Activated T-cell treated with anti-CD3 and anti-CD28 coated beads, Interleukin-2, amount 50 U/mL, for 72 hours (primary cell): ENCODE measurements around the gene TCF4. TPM values are rescaled to one million over a fixed set of nuclear protein-coding genes. Genes with fewer than 3 reads are reported as not detected.

Experiments
- ATAC-seq, 2 donors: fragments of 150-1000 bp; cut with Tn5 transposase; replicated peaks in 1 of 2; 2 replicates each; pipeline ENCODE4 v1.10.0; 2021; ENCODE audit warnings: moderate library complexity in 2 of 2, mild to moderate bottlenecking in 1 of 2
- DNase-seq, 2 donors: peaks; one replicate each; pipeline ENCODE4 v3.0.0; 2021 to 2022; ENCODE audit warnings: mixed read lengths in 1 of 2
- H3K27ac Mint-ChIP-seq: one replicate; pipeline ENCODE4 v1.8.0; 2022; ENCODE audit warnings: mild to moderate bottlenecking, moderate library complexity, mixed read lengths
- H3K27me3 Mint-ChIP-seq: one replicate; pipeline ENCODE4 v1.8.0; 2022; ENCODE audit warnings: low read depth, mixed read lengths
- H3K36me3 Mint-ChIP-seq, 2 donors: one replicate each; pipeline ENCODE4 v1.8.0; 2022; ENCODE audit warnings: mixed read lengths in 2 of 2, mild to moderate bottlenecking in 1 of 2; ENCODE audit not compliant: insufficient read depth in 2 of 2
- H3K4me1 Mint-ChIP-seq: one replicate; pipeline ENCODE4 v1.8.0; 2022; ENCODE audit warnings: low read depth, mixed read lengths
- H3K4me3 Mint-ChIP-seq, 2 donors: one replicate each; pipeline ENCODE4 v1.8.0; 2022; ENCODE audit warnings: mild to moderate bottlenecking in 2 of 2, mixed read lengths in 2 of 2, moderate library complexity in 2 of 2
- H3K9me3 Mint-ChIP-seq, 2 donors: one replicate each; pipeline ENCODE4 v1.8.0; 2022; ENCODE audit warnings: mixed read lengths in 2 of 2
- total RNA-seq, 2 donors: library from RNA; stranded (reverse); gene quantifications; one replicate each; pipeline ENCODE4 v1.2.3, GENCODE V29; 2022

Gene TCF4
- total RNA-seq, 2 donors from 2014 or later, result 1.8 to 2.4 TPM

GRCh38 chr18:55227771-55228170 lies 360.2 kb downstream of the TCF4 start:
- no peaks in the 10 kb centered on the region for H3K4me1 Mint-ChIP-seq
- no peak for DNase-seq
- H3K36me3 Mint-ChIP-seq, result no peaks in the 10 kb centered on the region
- H3K9me3 Mint-ChIP-seq, result no peaks in the 10 kb centered on the region
- ATAC-seq, result no peak
- no peak overlapping the region for H3K4me3 Mint-ChIP-seq
- no peak overlapping the region for H3K27ac Mint-ChIP-seq
- H3K27me3 Mint-ChIP-seq, result no peaks in the 10 kb centered on the region

GRCh38 chr18:55226044-55226443 lies 361.9 kb downstream of the TCF4 start:
- ATAC-seq, result no peak
- Mint-ChIP-seq H3K4me3 (no peak overlapping the region), H3K36me3 (no peaks in the 10 kb centered on the region), H3K4me1 (no peaks in the 10 kb centered on the region), H3K9me3 (no peaks in the 10 kb centered on the region), H3K27me3 (no peaks in the 10 kb centered on the region), H3K27ac (no peak overlapping the region)
- DNase-seq, result no peak

GRCh38 chr18:55224086-55224625 lies 363.8 kb downstream of the TCF4 start:
- H3K36me3 Mint-ChIP-seq, result no peaks in the 10 kb centered on the region
- H3K4me3 Mint-ChIP-seq, result no peak overlapping the region
- no peaks in the 10 kb centered on the region for H3K9me3 Mint-ChIP-seq
- ATAC-seq (no peak), DNase-seq (no peak)
- no peaks in the 10 kb centered on the region for H3K4me1 Mint-ChIP-seq
- H3K27ac Mint-ChIP-seq, result no peak overlapping the region
- H3K27me3 Mint-ChIP-seq, result no peaks in the 10 kb centered on the region

- Mint-ChIP-seq H3K4me1 (no peaks in the 10 kb centered on the region), H3K27me3 (peaks cover 7% of the 10 kb centered on the region), H3K36me3 (no peaks in the 10 kb centered on the region), H3K27ac (no peak overlapping the region), H3K9me3 (no peaks in the 10 kb centered on the region), H3K4me3 (no peak overlapping the region)
- DNase-seq, result no peak
- ATAC-seq, result no peak
Observed at GRCh38 chr18:55221622-55222021, 366.4 kb downstream of the TCF4 start.

- H3K4me1 Mint-ChIP-seq, result no peaks in the 10 kb centered on the region
- ATAC-seq (no peak), DNase-seq (no peak)
- H3K27me3 Mint-ChIP-seq, result peaks cover 9% of the 10 kb centered on the region
- H3K36me3 Mint-ChIP-seq, result no peaks in the 10 kb centered on the region
- H3K4me3 Mint-ChIP-seq, result no peak overlapping the region
- no peaks in the 10 kb centered on the region for H3K9me3 Mint-ChIP-seq
- H3K27ac Mint-ChIP-seq, result no peak overlapping the region
Observed at GRCh38 chr18:55220523-55220922, 367.5 kb downstream of the TCF4 start.

GRCh38 chr18:55219823-55220222 lies 368.2 kb downstream of the TCF4 start:
- no peak for ATAC-seq
- Mint-ChIP-seq H3K27me3 (peaks cover 9% of the 10 kb centered on the region), H3K4me3 (no peak overlapping the region), H3K27ac (no peak overlapping the region), H3K36me3 (no peaks in the 10 kb centered on the region), H3K9me3 (no peaks in the 10 kb centered on the region), H3K4me1 (no peaks in the 10 kb centered on the region)
- DNase-seq, result no peak

- ATAC-seq (no peak), DNase-seq (no peak)
- H3K36me3 Mint-ChIP-seq, result no peaks in the 10 kb centered on the region
- H3K27ac Mint-ChIP-seq, result no peak overlapping the region
- no peaks in the 10 kb centered on the region for H3K9me3 Mint-ChIP-seq
- H3K4me3 Mint-ChIP-seq, result no peak overlapping the region
- peaks cover 9% of the 10 kb centered on the region for H3K27me3 Mint-ChIP-seq
- no peaks in the 10 kb centered on the region for H3K4me1 Mint-ChIP-seq
Observed at GRCh38 chr18:55219059-55219458, 368.9 kb downstream of the TCF4 start.

- H3K4me3 Mint-ChIP-seq, result no peak overlapping the region
- ATAC-seq, result no peak
- H3K27ac Mint-ChIP-seq, result no peak overlapping the region
- H3K4me1 Mint-ChIP-seq, result no peaks in the 10 kb centered on the region
- no peaks in the 10 kb centered on the region for H3K9me3 Mint-ChIP-seq
- DNase-seq, result no peak
- no peaks in the 10 kb centered on the region for H3K36me3 Mint-ChIP-seq
- H3K27me3 Mint-ChIP-seq, result peaks cover 9% of the 10 kb centered on the region
Observed at GRCh38 chr18:55214969-55215368, 373.0 kb downstream of the TCF4 start.

- ATAC-seq, result no peak
- Mint-ChIP-seq H3K27ac (no peak overlapping the region), H3K4me3 (no peak overlapping the region), H3K27me3 (peaks cover 9% of the 10 kb centered on the region), H3K36me3 (no peaks in the 10 kb centered on the region), H3K4me1 (no peaks in the 10 kb centered on the region), H3K9me3 (no peaks in the 10 kb centered on the region)
- no peak for DNase-seq
Observed at GRCh38 chr18:55214534-55214933, 373.5 kb downstream of the TCF4 start.

GRCh38 chr18:55213586-55213985 lies 374.4 kb downstream of the TCF4 start:
- Mint-ChIP-seq H3K4me3 (no peak overlapping the region), H3K27me3 (peaks cover 9% of the 10 kb centered on the region)

GRCh38 chr18:55206927-55207326 lies 381.1 kb downstream of the TCF4 start:
- Mint-ChIP-seq H3K4me1 (no peaks in the 10 kb centered on the region), H3K36me3 (no peaks in the 10 kb centered on the region), H3K27me3 (no peaks in the 10 kb centered on the region), H3K4me3 (no peak overlapping the region), H3K9me3 (peaks cover 0 to 2% of the 10 kb centered on the region in 2 donors), H3K27ac (no peak overlapping the region)
- ATAC-seq (no peak), DNase-seq (no peak)

More at GRCh38 chr18:55213586-55213985, 374.4 kb downstream of the TCF4 start:
- Mint-ChIP-seq H3K9me3 (peaks cover 0 to 2% of the 10 kb centered on the region in 2 donors), H3K4me1 (no peaks in the 10 kb centered on the region), H3K27ac (no peak overlapping the region), H3K36me3 (no peaks in the 10 kb centered on the region)
- DNase-seq (no peak), ATAC-seq (no peak)

GRCh38 chr18:55202232-55202917 lies 385.6 kb downstream of the TCF4 start:
- Mint-ChIP-seq H3K27ac (no peak overlapping the region), H3K36me3 (no peaks in the 10 kb centered on the region), H3K4me3 (no peak overlapping the region), H3K4me1 (no peaks in the 10 kb centered on the region), H3K9me3 (no peaks in the 10 kb centered on the region), H3K27me3 (no peaks in the 10 kb centered on the region)
- DNase-seq (no peak), ATAC-seq (no peak)

GRCh38 chr18:55199291-55199963 lies 388.6 kb downstream of the TCF4 start:
- ATAC-seq, result no peak
- H3K4me1 Mint-ChIP-seq, result no peaks in the 10 kb centered on the region

More at GRCh38 chr18:55199291-55199963, 388.6 kb downstream of the TCF4 start:
- H3K9me3 Mint-ChIP-seq, result no peaks in the 10 kb centered on the region
- peaks cover 5% of the 10 kb centered on the region for H3K27me3 Mint-ChIP-seq
- no peaks in the 10 kb centered on the region for H3K36me3 Mint-ChIP-seq
- no peak overlapping the region for H3K27ac Mint-ChIP-seq
- H3K4me3 Mint-ChIP-seq, result no peak overlapping the region
- DNase-seq, result no peak
